K562 (cell line): ENCODE data around the gene VPREB1. TPM values are rescaled to one million over a fixed set of nuclear protein-coding genes. Genes with fewer than 3 reads are reported as not detected.

Source experiments
- BRF1 ChIP-seq: IDR thresholded peaks from 3 replicates; pipeline ENCODE4 v1.6.1; 2011; ENCODE audit warnings: borderline replicate concordance, mild to moderate bottlenecking; ENCODE audit not compliant: insufficient read length; ENCODE audit errors: extremely low read depth
- C11orf30 ChIP-seq: fragments of 450-650 bp; IDR thresholded peaks from 2 replicates; pipeline ENCODE4 v1.6.1; 2016; ENCODE audit warnings: low read depth, mild to moderate bottlenecking
- CEBPB ChIP-seq: fragments of 450-650 bp; IDR thresholded peaks from 2 replicates; pipeline ENCODE4 v1.6.1; 2016; ENCODE audit warnings: missing genetic modification characterization, missing compliant biosample characterization
- ETV5 ChIP-seq: sonication (generic); formaldehyde crosslinking; IDR thresholded peaks from 2 replicates; pipeline ENCODE4 v1.4.0; 2020; ENCODE audit warnings: low read depth, mild to moderate bottlenecking, missing genetic modification reagents
- ETV6 ChIP-seq, 3 experiments: fragments of 150-350 bp in 1 of 3; sonication (generic) in 1 of 3; formaldehyde crosslinking in 1 of 3; IDR thresholded peaks; 2 replicates each; pipeline versions ENCODE4 v1.6.1 to v1.8.0; 2014 to 2022; ENCODE audit warnings: borderline replicate concordance in 2 of 3, low read depth in 2 of 3, antibody characterized with exemption in 1 of 3, low read length in 1 of 3, mild to moderate bottlenecking in 1 of 3, missing genetic modification reagents in 1 of 3
- FUS ChIP-seq: fragments of 200-400 bp; formaldehyde crosslinking; optimal IDR thresholded peaks from 2 replicates; pipeline ENCODE3; 2017; ENCODE audit warnings: low read depth, low read length
- ID3 ChIP-seq, 2 experiments: fragments of 250-450 bp in 1 of 2; fragments of 450-650 bp in 1 of 2; sonication (Bioruptor Pico) in 1 of 2; IDR thresholded peaks; 2 replicates each; pipeline versions ENCODE4 v1.6.1 to v1.8.0; 2016 to 2021; ENCODE audit warnings: mild to moderate bottlenecking in 2 of 2, moderate library complexity in 2 of 2, missing compliant biosample characterization in 1 of 2, missing genetic modification characterization in 1 of 2
- MBD2 ChIP-seq: sonication (generic); IDR thresholded peaks from 2 replicates; pipeline ENCODE4 v1.6.1; 2016; ENCODE audit warnings: low read depth, borderline replicate concordance
- MLX ChIP-seq, 2 experiments: fragments of 450-650 bp in 1 of 2; sonication (generic) in 1 of 2; formaldehyde crosslinking; conservative IDR thresholded peaks; 2 replicates each; pipeline versions ENCODE4 v1.4.0 to v1.8.1; 2020 to 2022; ENCODE audit warnings: mild to moderate bottlenecking in 1 of 2, missing genetic modification reagents in 1 of 2
- NFE2L1 ChIP-seq: fragments of 450-650 bp; IDR thresholded peaks from 2 replicates; pipeline ENCODE4 v1.6.1; 2016; ENCODE audit warnings: missing genetic modification characterization, low read depth, mild to moderate bottlenecking, missing compliant biosample characterization, moderate library complexity, borderline replicate concordance
- PTRF ChIP-seq: fragments of 450-650 bp; IDR thresholded peaks from 2 replicates; pipeline ENCODE4 v1.6.1; 2016; ENCODE audit warnings: mild to moderate bottlenecking, missing genetic modification characterization, missing compliant biosample characterization
- RBM14 ChIP-seq: fragments of 200-400 bp; formaldehyde crosslinking; IDR thresholded peaks from 2 replicates; pipeline ENCODE4 v1.6.1; 2018; ENCODE audit warnings: low read depth, mild to moderate bottlenecking, low read length, moderate library complexity, borderline replicate concordance; ENCODE audit not compliant: insufficient read depth
- SMARCA4 ChIP-seq: fragments of 450-650 bp; IDR thresholded peaks from 2 replicates; pipeline ENCODE4 v1.6.1; 2016
- SMARCA5 ChIP-seq: fragments of 450-650 bp; IDR thresholded peaks from 2 replicates; pipeline ENCODE4 v1.6.1; 2016
- SMC3 ChIP-seq: conservative IDR thresholded peaks from 2 replicates; pipeline ENCODE4 v1.6.1; 2011; ENCODE audit warnings: low read depth, low read length, improper control_type of control experiment; ENCODE audit not compliant: insufficient read depth
- ZFP1 ChIP-seq: fragments of 450-650 bp; formaldehyde crosslinking; IDR thresholded peaks from 2 replicates; pipeline ENCODE4 v1.4.0; 2020; ENCODE audit warnings: mild to moderate bottlenecking, mixed read lengths
- ZNF12 ChIP-seq: sonication (generic); formaldehyde crosslinking; IDR thresholded peaks from 2 replicates; pipeline ENCODE4 v1.4.0; 2020; ENCODE audit warnings: mild to moderate bottlenecking, missing genetic modification reagents
- ZNF121 ChIP-seq: sonication (generic); formaldehyde crosslinking; conservative IDR thresholded peaks from 2 replicates; pipeline ENCODE4 v1.8.0; 2022; ENCODE audit warnings: missing genetic modification reagents
- ZNF212 ChIP-seq: fragments of 450-650 bp; formaldehyde crosslinking; IDR thresholded peaks from 2 replicates; pipeline ENCODE4 v1.4.0; 2020; ENCODE audit warnings: mild to moderate bottlenecking
- ZNF436 ChIP-seq: fragments of 250-450, 450-650 bp; sonication (Bioruptor Pico); formaldehyde crosslinking; IDR thresholded peaks from 2 replicates; pipeline ENCODE4 v1.7.0; 2020; ENCODE audit warnings: mild to moderate bottlenecking
- ZNF445 ChIP-seq: fragments of 250-450 bp; sonication (Bioruptor Pico); IDR thresholded peaks from 2 replicates; pipeline ENCODE4 v1.4.0; 2020; ENCODE audit warnings: low read depth, mild to moderate bottlenecking, moderate library complexity
- ZNF592 ChIP-seq: fragments of 450-650 bp; IDR thresholded peaks from 2 replicates; pipeline ENCODE4 v1.6.1; 2017; ENCODE audit warnings: antibody characterized with exemption, mild to moderate bottlenecking
- ZNF695 ChIP-seq: fragments of 450-650 bp; formaldehyde crosslinking; IDR thresholded peaks from 2 replicates; pipeline ENCODE4 v1.4.0; 2020; ENCODE audit warnings: mild to moderate bottlenecking, moderate library complexity
- polyA plus RNA-seq, 8 experiments: library from polyadenylated mRNA; depleted of rRNA in 4 of 8; stranded (reverse) in 5 of 8; unstranded in 3 of 8; fragments of >200 nt; fragmentation: Nextera tagmentation in 2 of 8; fragmentation: Illumina TruSeq in 1 of 8; extraction: Ambion mirVana in 2 of 8; extraction: Trizol in 1 of 8; gene quantifications; 2 replicates each; pipeline versions ENCODE4 v1.2.1 to v1.2.3, GENCODE V29; 2011 to 2014; ENCODE audit warnings: inconsistent platforms in 1 of 8, missing spikeins in 1 of 8
- total RNA-seq, 7 experiments: library from RNA; depleted of rRNA in 6 of 7; stranded (reverse); fragments of >200 nt in 6 of 7; fragmentation: Illumina TruSeq in 2 of 7; extraction: Trizol in 2 of 7; gene quantifications; 2 replicates each; pipeline versions ENCODE4 v1.2.1 to v1.2.3, GENCODE V29; 2011 to 2021; ENCODE audit warnings: low replicate concordance in 1 of 7

Gene VPREB1
- total and polyA plus RNA-seq, 9 of the 15 experiments (the other 6 are each of a cell fraction or from before 2014, with no cell fraction given), result not detected

GRCh38 chr22:22201185-22201929, 43.2 kb upstream of the VPREB1 start (continued):
- TF ChIP-seq NFE2L1 (tag) (no peak), BRF1 (no peak), ETV6 (IDR thresholded peaks at IDR 0.05; ENCODE audit: borderline replicate concordance in 1 of 2, low read depth in 2 of 2, low read length in 1 of 2) (no peak), ETV6 (CRISPR knock-in tag; IDR thresholded peaks at IDR 0.05; ENCODE audit: borderline replicate concordance) (no peak), ID3 (CRISPR knock-in tag; IDR thresholded peaks at IDR 0.05) (no peak), ID3 (tag; IDR thresholded peaks at IDR 0.05) (0 out of 2 replicates have a peak, but pooled peaks have one; percentile 30), CEBPB (tag) (peak; percentile 62; the same call in 1 of the 2 replicates), SMARCA5 (no peak), ZNF121 (CRISPR knock-in tag) (no peak), ZNF436 (CRISPR knock-in tag) (no peak), ZNF445 (CRISPR knock-in tag) (no peak), SMC3 (peak; percentile 70), MBD2 (no peak), SMARCA4 (no peak), ZNF695 (CRISPR knock-in tag) (0 out of 2 replicates have a peak, but pooled peaks have one; percentile 74), ZNF592 (no peak), MLX (CRISPR knock-in tag; conservative IDR thresholded peaks at IDR 0.05) (peak in 1 of 2 experiments; percentile 18; a peak in 1 of 4 replicates), ETV5 (CRISPR knock-in tag) (0 out of 2 replicates have a peak, but pooled peaks have one; percentile 42), ZNF12 (CRISPR knock-in tag) (no peak), ZFP1 (CRISPR knock-in tag) (0 out of 2 replicates have a peak, but pooled peaks have one; percentile 6), PTRF (no peak), FUS (no peak), RBM14 (no peak), ZNF212 (CRISPR knock-in tag) (no peak), C11orf30 (no peak)
